GM13976 (cell line): Measurements from ENCODE around the gene PLEKHM3.

ENCODE experiments used
- DNase-seq: peaks from one replicate; pipeline ENCODE4 v3.0.0; 2012; ENCODE audit warnings: low spot score
- in situ Hi-C: fragments of 300-500 bp; cut with MboI; formaldehyde crosslinking; loops from one replicate; pipeline ENCODE4 v1.12.0; 2022; ENCODE audit warnings: low sequenced_read_pairs, mixed read lengths, inconsistent platforms; ENCODE audit not compliant: unreplicated experiment
- TF ChIP-seq, protein P1 (sequence below): IDR thresholded peaks from 2 replicates; pipeline ENCODE4 v1.5.1; 2012; ENCODE audit warnings: borderline replicate concordance, mild to moderate bottlenecking; ENCODE audit not compliant: insufficient read depth; ENCODE audit errors: extremely low read depth, missing control alignments, control extremely low read depth

PLEKHM3 gene

DNA sequence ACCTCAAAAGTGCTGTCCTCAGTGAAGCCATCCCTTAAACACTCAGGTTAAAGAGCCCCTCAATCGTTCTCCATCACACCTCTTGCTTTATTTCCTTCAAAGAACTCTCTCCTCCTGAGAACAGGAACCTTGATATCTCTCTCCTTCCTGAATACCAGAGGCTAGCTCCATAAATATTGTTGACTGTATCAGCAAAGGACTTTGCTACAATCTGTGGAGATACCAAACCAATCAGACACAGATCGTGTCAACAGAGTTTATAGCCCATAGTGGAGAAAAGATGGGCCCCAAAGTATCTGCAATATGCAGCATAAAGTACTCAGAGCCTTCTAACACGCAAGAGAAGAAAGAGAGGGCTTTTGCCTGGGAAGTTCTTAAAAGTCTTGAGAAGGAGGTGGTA lies 36.4 kb downstream of the PLEKHM3 start:
- TF ChIP-seq, protein P1, sequence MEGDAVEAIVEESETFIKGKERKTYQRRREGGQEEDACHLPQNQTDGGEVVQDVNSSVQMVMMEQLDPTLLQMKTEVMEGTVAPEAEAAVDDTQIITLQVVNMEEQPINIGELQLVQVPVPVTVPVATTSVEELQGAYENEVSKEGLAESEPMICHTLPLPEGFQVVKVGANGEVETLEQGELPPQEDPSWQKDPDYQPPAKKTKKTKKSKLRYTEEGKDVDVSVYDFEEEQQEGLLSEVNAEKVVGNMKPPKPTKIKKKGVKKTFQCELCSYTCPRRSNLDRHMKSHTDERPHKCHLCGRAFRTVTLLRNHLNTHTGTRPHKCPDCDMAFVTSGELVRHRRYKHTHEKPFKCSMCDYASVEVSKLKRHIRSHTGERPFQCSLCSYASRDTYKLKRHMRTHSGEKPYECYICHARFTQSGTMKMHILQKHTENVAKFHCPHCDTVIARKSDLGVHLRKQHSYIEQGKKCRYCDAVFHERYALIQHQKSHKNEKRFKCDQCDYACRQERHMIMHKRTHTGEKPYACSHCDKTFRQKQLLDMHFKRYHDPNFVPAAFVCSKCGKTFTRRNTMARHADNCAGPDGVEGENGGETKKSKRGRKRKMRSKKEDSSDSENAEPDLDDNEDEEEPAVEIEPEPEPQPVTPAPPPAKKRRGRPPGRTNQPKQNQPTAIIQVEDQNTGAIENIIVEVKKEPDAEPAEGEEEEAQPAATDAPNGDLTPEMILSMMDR = no peak
- DNase-seq = no peak
- in situ Hi-C loops = no loop called here

DNA sequence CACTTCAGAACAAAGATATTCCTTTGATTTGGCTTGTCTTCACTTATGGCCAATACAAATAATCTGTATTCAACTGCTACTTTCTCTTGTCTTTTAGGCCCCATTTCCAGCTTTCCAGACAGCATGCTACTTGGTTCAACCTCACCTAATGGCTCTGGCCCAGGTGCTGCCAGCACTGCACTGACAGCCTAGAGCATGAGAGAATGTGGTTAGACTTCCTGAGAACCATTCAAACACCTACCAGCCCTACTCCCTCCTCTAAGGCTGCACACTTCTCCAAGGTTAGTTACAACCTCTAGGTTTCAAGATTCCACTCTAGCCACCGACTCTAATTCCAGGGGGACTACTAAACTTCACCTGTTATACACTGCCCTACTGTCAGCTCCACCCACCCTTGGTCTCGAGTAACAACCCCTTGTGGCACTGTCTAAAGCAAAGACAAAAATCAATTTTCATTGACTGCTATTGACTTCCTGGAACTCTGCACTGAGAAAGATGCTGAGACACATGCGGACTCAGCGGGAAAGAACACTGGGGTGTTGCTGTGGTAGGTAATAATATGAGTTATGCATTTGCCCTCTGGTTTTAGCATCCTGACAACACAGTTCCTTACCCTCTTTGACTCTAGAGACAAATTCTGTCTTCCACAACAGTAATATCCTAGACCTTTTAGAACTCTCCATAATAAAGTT lies 38.2 kb downstream of the PLEKHM3 start:
- in situ Hi-C loops = no loop called here

DNA sequence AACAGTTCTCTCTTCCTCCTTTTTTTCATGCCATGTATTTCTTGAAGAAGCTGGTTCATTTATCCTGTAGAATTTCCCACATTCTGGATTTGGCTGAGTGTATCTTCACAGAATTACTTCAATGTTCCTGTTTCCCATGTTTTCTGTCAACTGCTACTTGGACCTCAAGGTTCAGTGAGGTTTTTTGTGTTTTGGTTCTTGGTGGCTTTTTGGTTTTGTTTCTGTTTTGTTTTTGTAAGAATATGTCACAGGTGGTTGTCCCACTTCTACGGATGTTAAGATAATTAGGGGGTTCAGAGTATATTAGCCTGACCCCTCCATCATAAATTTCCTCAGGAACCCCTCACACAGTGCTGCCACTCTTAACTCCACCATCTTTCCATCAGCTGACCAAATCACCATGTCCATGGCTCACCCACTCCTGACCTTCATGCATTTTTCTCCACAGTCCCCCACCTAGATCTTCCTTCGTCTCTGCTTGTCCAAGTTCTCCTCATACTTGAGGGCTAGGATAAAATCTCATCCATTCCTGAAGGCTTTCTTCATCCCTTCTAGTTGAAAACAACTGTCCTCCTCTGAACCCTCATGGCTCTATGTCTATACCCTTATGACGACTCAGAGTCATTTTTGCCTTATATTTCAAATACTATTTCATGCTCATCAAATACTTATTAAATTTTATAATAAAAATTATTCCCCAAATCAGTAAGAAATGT lies 40.4 kb downstream of the PLEKHM3 start:
- TF ChIP-seq, protein P1 = no peak
- in situ Hi-C loops = no loop called here
- no peak for DNase-seq

More for the DNA sequence above, 38.2 kb downstream of the PLEKHM3 start:
- TF ChIP-seq, protein P1 = no peak
- no peak for DNase-seq

DNA sequence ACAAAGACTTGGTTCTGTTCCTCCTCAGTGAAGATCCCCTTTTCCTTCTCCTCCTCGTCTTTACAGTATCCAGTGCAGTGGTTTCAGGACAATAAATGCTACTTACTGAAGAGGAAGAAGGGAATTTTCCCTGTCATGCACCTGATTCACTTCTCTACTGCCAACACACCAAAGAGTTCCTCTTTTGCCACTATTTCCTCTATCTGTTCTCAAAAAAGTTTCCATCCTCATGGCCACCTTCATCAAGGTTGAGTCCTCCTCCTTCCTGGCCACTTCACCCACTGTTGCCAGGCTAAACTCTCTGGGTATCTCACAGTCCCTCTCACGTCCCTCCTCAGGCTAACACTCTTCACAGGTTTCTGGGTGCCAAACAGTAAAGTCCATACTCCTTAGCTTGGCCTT lies 41.7 kb downstream of the PLEKHM3 start:
- DNase-seq = peak; percentile 52
- TF ChIP-seq, protein P1 = no peak
- in situ Hi-C loops = no loop called here

DNA sequence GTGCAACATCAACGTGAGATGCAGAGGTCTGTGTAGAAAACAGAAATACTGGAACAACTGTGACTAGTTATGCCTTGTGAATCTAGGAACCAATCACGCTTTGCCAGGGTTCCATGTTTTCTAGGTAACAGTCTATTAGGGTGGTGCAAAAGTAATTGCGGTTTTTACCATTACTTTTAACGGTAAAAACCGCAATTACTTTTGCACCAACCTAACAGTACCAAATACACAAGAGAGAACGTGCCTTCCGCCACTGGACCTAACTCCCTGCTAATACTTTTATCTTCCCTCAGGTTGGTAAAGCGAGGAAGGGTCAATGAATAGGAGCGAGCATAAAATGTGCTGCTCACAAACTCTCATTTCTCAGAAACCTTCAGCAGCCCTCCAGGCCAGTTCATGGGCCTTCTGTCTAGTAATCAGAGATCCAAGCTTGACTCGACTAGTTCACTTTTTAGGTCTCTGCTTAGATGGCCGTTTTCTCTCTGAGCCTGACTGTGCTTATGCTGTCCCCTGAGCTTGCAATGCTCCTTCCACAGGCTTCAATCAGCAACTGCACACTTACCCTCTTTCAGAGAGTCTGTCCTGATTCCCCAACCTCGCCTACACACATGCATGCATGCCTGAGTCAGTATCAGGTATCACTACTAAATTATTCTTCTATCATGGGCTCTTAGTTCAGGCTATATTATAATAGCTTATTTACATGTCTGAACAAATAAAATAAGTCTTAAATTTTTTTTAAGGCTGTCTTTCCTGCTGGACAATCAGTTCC lies 47.0 kb downstream of the PLEKHM3 start:
- TF ChIP-seq, protein P1 = no peak
- no peak for DNase-seq
- in situ Hi-C loops = no loop called here

DNA sequence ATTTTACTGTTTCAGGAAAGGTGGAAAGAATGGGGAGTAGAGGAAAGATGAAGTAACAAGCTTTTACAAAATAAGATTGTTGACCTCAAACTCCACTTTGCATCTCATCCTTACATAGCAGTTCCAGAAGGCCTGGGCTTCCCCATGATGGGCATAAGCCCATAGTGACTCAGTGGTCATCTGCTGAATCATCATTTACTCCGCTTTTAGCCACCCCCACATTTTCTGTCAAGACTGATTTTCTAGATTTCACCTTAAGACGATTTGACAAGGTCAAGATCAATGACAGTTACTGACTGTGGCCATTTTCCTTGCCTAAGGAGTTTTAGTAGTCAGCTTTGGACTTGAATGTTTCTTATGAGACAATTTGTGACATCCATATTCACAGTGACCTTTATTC lies 49.4 kb downstream of the PLEKHM3 start:
- TF ChIP-seq, protein P1 = no peak
- in situ Hi-C loops = no loop called here
- DNase-seq = no peak
